ENCODE data around the gene KCNA1.

The KCNA1 gene

GRCh38 chr12:4933411-4933810, 23.7 kb downstream of the KCNA1 start:
- TF ChIP-seq, protein P1, sequence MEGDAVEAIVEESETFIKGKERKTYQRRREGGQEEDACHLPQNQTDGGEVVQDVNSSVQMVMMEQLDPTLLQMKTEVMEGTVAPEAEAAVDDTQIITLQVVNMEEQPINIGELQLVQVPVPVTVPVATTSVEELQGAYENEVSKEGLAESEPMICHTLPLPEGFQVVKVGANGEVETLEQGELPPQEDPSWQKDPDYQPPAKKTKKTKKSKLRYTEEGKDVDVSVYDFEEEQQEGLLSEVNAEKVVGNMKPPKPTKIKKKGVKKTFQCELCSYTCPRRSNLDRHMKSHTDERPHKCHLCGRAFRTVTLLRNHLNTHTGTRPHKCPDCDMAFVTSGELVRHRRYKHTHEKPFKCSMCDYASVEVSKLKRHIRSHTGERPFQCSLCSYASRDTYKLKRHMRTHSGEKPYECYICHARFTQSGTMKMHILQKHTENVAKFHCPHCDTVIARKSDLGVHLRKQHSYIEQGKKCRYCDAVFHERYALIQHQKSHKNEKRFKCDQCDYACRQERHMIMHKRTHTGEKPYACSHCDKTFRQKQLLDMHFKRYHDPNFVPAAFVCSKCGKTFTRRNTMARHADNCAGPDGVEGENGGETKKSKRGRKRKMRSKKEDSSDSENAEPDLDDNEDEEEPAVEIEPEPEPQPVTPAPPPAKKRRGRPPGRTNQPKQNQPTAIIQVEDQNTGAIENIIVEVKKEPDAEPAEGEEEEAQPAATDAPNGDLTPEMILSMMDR (IDR thresholded peaks at IDR 0.05; ENCODE audit: low read depth, low read length, missing control alignments), result no peak
- DNase-seq (ENCODE audit: extremely low read depth, low read depth), result no peak
- H3K4me3 ChIP-seq (replicated peaks; ENCODE audit: low read depth, low read length), result no peak overlapping the region

- TF ChIP-seq, protein P1 (IDR thresholded peaks at IDR 0.05; ENCODE audit: low read depth, low read length, missing control alignments), result no peak
- DNase-seq (ENCODE audit: extremely low read depth, low read depth), result no peak
- H3K4me3 ChIP-seq (replicated peaks; ENCODE audit: low read depth, low read length), result no peak overlapping the region
Observed at GRCh38 chr12:4934407-4935035, 24.8 kb downstream of the KCNA1 start.

- DNase-seq (ENCODE audit: extremely low read depth, low read depth), result no peak
- TF ChIP-seq, protein P1 (IDR thresholded peaks at IDR 0.05; ENCODE audit: low read depth, low read length, missing control alignments), result no peak
- H3K4me3 ChIP-seq (replicated peaks; ENCODE audit: low read depth, low read length), result no peak overlapping the region
Observed at GRCh38 chr12:4938900-4939299, 29.2 kb downstream of the KCNA1 start.

- TF ChIP-seq, protein P1 (IDR thresholded peaks at IDR 0.05; ENCODE audit: low read depth, low read length, missing control alignments), result no peak
- DNase-seq (ENCODE audit: extremely low read depth, low read depth), result no peak
- H3K4me3 ChIP-seq (replicated peaks; ENCODE audit: low read depth, low read length), result no peak overlapping the region
Observed at GRCh38 chr12:4939418-4940023, 29.8 kb downstream of the KCNA1 start.

DNA sequence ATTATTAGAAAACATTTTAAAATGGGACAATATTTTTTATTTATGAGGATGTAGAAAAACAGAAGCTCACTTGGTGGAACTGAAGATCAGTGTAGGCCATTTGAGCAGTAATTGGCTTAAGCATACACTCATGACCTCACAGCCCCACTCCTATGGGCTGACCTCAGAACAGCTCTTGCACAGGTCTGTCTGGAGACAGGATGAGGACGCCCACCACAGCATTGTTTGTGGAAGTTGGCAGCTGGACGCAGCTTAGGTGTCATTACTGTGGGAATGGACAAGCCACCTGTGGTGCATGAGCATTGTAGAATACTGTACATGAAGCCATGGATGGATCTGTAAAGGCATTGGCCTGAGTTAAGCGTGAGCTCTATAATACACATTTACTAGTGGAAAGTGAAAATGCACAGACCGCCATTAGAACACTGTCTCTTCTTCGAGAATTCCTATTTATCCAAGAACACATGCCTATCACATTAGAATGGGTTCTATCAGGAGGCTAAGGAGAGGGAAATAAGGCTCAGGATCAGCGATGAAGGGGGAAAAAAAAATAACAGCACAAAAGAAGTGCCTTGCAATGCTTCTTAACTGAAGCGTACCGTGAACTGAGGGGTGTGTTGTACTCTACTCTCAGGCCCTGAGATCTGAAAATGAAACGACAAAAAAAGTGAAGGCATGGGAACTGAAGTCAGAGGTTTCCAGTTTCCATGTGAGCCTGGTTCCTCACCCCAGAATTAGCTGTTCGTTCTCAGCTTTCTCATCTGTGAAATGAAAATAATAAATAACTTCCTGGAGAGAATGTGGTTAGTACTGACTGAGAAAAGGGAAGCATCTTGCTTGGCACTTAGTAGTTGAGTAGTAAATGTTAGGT, 33.6 kb downstream of the KCNA1 start:
- TF ChIP-seq, protein P1 (IDR thresholded peaks at IDR 0.05; ENCODE audit: low read depth, low read length, missing control alignments), result no peak
- DNase-seq (ENCODE audit: extremely low read depth, low read depth), result no peak
- H3K4me3 ChIP-seq (replicated peaks; ENCODE audit: low read depth, low read length), result no peak overlapping the region

DNA sequence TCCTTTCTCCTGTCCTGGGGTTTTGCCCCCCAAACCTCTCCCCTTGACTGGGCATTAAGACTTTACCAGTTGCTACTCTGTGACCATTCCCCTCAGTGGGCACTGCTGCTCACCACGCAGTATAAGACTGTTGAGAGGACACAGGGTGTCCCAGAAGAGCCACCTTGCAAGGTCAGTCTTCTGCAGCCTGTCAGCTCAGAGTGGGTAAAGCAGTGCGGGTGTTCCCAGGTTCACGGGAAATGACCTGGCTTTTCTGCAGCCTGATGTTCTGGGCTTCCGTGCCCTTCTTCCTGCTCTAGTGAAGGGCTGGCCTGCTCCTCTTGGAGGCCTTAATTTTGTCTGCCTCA, 34.2 kb downstream of the KCNA1 start:
- DNase-seq (ENCODE audit: extremely low read depth, low read depth), result no peak
- TF ChIP-seq, protein P1 (IDR thresholded peaks at IDR 0.05; ENCODE audit: low read depth, low read length, missing control alignments), result no peak

More for the DNA sequence above, 34.2 kb downstream of the KCNA1 start:
- no peak overlapping the region for H3K4me3 ChIP-seq (replicated peaks; ENCODE audit: low read depth, low read length)
